Fibroblast of mammary gland (primary cell): ENCODE data around the gene ERC1.

Experiments used
- DNase-seq: peaks from one replicate; pipeline ENCODE4 v3.0.0-alpha.2; 2010; ENCODE audit warnings: low read depth
- H3K4me3 ChIP-seq: 2 replicates; pipeline ENCODE4 v1.5.1; 2011; ENCODE audit warnings: low read depth, mild to moderate bottlenecking, low read length, moderate library complexity; ENCODE audit not compliant: control insufficient read depth
- CTCF ChIP-seq: conservative IDR thresholded peaks from 2 replicates; pipeline ENCODE4 v1.5.1; 2011; ENCODE audit warnings: low read depth, low read length, inconsistent platforms; ENCODE audit not compliant: control insufficient read depth, insufficient read depth

Gene ERC1

GRCh38 chr12:1171657-1172408, 180.8 kb downstream of the ERC1 start:
- no peak for TF ChIP-seq CTCF
- peak; percentile 4 for DNase-seq
- H3K4me3 ChIP-seq, result no peak overlapping the region

DNA sequence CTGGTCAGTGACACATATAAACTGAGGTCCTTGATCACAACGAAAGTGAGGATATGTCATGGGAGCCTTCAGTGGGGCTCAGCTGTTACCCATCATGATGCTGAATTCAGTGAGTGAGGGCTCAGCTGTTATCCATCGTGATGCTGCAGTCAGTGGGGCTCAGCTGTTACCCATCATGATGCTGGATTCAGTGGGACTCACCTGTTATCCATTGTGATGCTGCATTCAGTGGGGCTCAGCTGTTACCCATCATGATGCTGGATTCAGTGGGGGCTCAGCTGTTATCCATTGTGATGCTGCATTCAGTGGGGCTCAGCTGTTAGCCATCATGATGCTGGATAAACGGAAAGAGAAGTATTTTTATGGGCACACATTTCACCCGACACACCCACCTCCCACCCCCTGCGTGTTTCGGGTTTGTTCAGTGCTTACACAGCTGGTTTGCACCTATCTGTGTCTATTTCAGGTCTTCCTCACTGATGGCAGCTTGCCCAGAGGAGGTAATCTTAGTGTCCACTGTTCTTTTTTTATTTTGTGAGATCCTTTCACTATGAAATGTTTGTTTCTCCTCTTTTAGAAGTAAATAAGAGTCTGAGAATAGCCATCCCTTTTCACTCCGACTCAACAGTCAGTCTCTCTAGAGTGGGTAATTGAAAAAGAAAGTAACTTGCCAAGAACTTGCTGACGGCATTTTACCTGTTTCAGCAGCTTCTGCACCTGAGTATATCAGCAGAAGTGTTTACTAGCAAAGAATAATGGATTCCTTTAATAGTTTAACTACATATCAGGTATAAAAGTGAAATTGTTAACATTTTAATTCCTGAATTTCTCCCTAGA, 183.0 kb downstream of the ERC1 start:
- no peak for DNase-seq
- no peak for TF ChIP-seq CTCF
- no peak overlapping the region for H3K4me3 ChIP-seq

GRCh38 chr12:1174659-1175058, 183.6 kb downstream of the ERC1 start:
- no peak overlapping the region for H3K4me3 ChIP-seq
- DNase-seq, result no peak
- no peak for TF ChIP-seq CTCF

DNA sequence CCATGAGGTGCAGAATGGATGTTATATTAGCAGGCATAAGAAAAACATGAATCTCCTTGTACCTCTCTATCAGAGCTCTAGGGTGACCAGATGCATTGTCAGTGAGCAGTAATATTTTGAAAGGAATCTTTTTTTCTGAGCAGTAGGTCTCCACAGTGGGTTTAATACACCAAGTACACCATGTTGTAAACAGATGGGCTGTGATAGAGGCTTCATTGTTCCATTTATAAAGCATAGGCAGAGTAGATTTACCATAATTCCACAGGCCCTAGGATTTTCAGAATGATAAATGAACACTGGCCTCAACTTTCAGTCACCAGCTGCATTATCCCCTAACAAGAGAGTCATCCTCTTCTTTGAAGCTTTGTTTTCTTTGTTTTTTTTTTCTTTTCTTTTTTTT, 185.2 kb downstream of the ERC1 start:
- DNase-seq, result no peak
- no peak for TF ChIP-seq CTCF
- no peak overlapping the region for H3K4me3 ChIP-seq

DNA sequence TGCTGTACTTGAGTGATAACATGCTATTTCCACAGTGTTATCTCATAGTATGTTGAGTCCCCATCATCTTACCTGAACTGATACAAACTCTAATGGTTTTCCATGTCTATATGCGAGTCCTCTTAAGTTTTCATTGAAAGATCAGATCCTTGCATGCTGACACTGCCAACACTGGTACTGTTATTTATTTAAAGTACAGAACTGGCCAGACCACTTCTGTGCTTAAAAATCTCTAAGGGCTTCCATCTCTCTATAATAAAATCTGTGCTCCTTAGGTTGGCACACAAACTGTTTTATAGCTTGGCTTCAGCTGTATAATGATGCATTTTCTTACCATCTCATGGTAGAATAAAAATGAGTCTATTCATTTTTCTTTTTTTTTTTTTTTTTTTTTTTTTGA, 188.1 kb downstream of the ERC1 start:
- no peak for DNase-seq
- no peak overlapping the region for H3K4me3 ChIP-seq
- TF ChIP-seq CTCF, result no peak

DNA sequence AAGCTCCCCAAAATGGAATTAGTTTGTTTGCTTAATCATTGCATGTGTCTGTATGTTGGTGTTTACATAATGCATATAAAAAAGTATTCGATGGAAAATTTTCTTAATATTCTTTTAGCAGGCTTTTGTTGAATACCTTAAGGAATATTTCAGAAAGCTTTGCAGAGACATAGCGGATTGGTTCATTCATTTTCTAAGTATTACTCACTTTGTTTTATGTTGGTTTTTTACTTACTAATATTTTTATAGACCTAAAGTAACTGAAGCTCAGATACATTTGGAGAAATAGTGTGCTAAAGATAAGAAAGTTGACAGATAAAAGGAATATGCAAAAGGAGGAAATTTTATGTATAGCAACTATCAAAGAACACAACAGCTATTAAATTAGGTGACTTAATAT, 191.0 kb downstream of the ERC1 start:
- TF ChIP-seq CTCF, result no peak
- no peak overlapping the region for H3K4me3 ChIP-seq
- DNase-seq, result no peak
